Upper lobe of left lung (tissue), 4 donors: ENCODE measurements around the gene TUBB4B.

Source experiments
- POLR2A ChIP-seq, 4 donors: fragments of 450-650 bp; IDR thresholded peaks; one replicate each; pipeline ENCODE4 v1.5.1; 2016 to 2017; ENCODE audit warnings: antibody characterized with exemption in 4 of 4, mild to moderate bottlenecking in 2 of 4
- POLR2AphosphoS5 ChIP-seq, 2 donors: sonication (generic); formaldehyde crosslinking; IDR thresholded peaks; one replicate each; pipeline ENCODE4 v1.5.1; 2017; ENCODE audit warnings: antibody characterized with exemption in 2 of 2
- TF ChIP-seq, protein P1 (sequence below), 6 experiments: fragments of 450-650 bp in 4 of 6; fragments of 200-600 bp in 2 of 6; sonication (generic) in 2 of 6; IDR thresholded peaks; one replicate each; pipeline ENCODE4 v1.5.1; 2016 to 2019; ENCODE audit warnings: antibody characterized with exemption in 6 of 6

DNA sequence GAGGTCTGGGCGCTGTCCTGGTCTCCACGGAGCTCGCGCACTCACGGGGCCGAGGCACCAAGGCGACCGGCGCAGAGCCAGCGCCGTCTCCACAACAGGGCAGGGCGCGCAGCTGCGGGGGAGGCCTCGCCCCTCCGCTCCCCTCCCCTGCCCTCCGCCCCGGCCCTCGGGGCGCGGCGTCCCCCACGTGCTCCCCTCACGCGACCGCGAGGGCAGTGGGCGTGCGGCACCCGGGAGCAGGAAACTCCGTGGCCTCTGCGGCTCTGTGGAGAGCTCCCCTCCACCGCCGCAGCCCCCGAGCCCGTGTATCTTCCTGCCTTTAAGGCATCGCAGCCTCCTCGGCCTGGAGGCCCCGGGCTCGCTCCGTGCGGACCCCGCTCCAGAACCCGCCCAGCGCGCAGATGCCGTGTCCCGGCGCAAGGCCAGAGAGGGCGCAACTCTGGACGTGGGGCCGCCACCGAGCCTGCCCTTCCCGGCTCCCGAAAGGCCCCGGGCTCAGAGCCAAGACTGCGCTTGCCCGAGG lies 708 bp upstream of the TUBB4B start:
- TF ChIP-seq, protein P1, sequence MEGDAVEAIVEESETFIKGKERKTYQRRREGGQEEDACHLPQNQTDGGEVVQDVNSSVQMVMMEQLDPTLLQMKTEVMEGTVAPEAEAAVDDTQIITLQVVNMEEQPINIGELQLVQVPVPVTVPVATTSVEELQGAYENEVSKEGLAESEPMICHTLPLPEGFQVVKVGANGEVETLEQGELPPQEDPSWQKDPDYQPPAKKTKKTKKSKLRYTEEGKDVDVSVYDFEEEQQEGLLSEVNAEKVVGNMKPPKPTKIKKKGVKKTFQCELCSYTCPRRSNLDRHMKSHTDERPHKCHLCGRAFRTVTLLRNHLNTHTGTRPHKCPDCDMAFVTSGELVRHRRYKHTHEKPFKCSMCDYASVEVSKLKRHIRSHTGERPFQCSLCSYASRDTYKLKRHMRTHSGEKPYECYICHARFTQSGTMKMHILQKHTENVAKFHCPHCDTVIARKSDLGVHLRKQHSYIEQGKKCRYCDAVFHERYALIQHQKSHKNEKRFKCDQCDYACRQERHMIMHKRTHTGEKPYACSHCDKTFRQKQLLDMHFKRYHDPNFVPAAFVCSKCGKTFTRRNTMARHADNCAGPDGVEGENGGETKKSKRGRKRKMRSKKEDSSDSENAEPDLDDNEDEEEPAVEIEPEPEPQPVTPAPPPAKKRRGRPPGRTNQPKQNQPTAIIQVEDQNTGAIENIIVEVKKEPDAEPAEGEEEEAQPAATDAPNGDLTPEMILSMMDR (IDR thresholded peaks at IDR 0.05): peak in 3 of 6 experiments; percentile 19 to 34 (median 22)
- TF ChIP-seq POLR2A (IDR thresholded peaks at IDR 0.05): peak in 2 of 4 donors; percentile 27 to 49
- TF ChIP-seq POLR2AphosphoS5 (IDR thresholded peaks at IDR 0.05): peak; percentile 18 to 31
